Raji (cell line): ENCODE measurements around the gene ADORA1.

Source experiments
- POLR2A ChIP-seq: IDR thresholded peaks from 2 replicates; pipeline ENCODE4 v1.6.1; 2011; ENCODE audit warnings: low read depth, low read length, control low read depth; ENCODE audit not compliant: insufficient read depth

ADORA1 gene

DNA sequence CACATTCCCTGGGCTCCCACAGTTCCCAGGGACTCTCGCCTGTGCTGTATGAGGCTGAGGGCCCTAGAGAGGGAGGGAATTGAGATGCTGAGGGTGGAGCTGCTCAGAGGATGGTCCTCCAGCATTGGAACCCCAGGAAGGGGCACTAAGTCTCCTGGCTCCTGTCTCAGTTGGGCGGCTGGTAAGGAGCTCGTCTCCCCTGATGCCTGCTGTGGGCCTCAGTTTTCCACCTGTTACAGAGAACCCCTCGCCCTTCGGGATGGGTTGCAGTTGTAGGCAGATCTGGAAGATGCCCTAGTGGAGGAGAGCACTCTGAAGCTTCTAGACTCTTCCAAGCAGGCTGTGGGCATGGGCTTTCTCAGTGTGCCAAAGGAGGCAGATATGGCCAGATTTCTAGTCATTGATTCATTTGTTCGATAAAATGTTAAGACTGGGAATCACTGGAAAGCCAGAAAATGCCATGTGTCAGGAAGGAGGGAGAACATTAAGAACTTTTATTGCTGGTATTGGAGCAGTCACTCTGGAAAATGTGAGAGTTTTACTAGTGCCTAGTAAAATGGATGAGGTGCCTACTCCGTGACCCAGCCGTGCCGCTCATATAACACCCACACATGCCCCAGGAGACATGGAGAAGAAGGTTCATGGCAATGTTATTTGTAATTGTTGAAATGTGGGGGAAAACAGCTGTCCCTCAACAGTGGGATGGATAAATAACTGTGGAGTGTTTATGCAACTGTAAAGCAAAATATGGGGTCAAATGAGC, 48.9 kb downstream of the ADORA1 start:
- TF ChIP-seq POLR2A, result no peak

DNA sequence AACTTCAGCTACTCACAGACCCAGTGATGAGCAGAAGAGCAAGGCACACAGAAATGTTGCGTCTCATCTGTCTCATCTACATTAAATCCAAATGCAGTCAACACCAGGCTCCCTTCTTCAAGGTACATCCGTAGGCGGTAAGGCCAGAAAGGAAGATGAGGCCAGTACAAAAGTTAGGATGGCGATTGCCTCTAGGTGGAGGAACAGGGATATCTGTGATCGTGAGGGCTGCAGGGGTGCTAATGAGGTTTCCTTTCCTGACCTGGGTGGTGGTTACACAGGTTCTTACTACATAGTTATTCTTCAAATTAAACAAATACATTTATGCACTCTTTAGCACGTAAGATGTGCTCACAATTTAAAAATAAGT, 49.5 kb downstream of the ADORA1 start:
- TF ChIP-seq POLR2A, result no peak

DNA sequence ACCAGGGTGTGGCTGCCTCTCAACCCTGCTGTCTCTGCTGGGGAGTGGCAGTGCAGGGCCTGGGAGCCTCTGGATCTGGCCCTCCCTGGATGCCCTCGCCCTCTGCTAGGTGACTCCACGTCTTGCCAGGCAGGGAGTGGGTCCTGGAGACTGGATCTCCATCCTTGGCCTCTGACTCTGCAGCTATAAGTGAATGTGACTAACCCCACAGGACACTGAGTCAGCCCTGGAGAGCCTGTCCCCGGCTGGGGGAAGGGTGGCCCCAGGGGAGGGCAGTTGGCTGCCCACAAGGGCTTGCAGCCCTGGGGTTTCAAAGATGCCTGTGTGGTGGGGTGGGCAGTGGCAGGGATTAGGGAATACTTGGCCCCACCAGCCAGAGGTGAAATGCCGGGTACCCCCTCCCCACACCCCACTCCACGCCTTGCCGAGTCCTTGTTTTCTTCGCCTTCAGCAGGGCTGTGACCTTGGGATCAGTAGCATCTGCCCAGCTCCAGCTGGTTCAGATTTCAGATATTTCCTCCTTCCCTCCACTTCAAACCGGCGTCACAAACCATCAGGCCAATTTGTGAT, 50.0 kb downstream of the ADORA1 start:
- no peak for TF ChIP-seq POLR2A

DNA sequence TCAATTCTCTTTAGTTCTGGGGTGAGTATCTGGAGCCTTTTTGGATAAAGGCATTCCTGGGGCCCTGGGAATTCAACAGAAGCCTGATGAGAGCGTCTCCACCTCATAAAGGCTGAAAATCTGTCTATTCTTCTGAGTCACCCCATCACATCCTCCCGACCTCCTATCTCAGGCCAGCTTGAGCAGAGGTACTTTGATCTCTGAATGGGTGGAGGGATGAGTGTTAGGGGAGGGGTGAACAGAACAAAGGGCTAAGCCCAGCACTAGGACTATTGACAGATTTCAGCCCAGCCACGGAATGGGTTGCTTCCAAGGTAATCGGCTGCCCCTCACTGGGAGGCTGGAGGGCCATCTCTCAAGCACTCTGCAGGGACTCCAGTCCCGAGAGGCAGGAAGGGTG, 50.6 kb downstream of the ADORA1 start:
- TF ChIP-seq POLR2A, result no peak

DNA sequence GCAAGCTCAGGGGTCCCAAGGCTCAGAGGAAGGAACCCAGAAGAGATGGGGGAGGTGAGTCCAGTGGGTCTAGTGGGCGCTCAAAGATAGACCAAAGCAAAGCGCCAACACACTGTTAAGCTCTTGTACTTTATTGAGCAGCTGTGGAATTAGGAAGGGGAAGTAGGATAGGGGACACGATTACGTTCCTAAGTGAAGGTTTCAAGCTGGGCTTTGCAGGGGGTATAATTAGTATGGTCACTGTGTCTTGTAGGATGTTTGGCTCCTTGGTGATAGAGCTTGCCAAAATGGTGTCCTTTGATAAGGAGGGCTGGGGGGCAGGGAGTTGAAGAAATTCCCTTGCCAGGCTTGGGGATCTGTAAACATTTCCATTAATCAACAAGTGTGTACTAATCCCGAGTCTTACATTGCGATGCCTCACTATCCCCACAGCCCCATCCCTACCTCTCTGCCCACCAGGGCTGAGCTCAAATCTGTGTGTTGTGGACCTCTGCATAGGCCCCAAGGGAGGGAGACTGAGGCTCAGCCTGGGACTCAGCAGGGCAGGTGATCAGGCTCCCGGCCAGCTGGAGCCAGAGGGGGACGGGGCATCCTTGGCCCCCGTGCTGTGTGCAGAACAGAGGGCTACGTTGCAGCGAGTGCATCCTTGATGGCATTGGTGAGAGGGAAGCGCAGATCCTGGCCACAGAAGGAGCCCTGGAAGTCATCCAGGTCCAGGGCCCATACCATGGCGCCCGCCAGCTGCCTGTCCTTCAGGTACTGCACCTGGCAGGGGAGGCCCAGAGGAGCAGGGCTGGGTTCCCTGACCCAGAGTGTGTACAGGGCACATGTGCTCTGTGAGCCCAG, 51.5 kb downstream of the ADORA1 start:
- TF ChIP-seq POLR2A, result no peak

DNA sequence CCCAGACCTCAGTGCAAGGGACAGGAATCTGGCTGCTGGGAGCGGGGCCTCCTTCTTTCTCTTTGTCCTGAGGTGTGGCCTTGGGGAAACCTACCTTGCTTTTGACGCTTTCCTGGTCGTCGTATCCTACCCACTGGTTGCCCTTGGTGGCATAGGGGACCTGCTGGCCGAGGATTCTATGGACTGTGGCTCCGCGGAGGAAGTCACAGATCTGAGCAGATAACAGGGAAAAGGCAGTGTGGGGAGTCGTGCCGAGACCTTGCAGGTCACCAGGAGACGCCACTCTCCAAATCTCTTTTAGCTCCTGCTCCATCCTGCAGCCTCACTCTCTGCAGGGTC, 52.1 kb downstream of the ADORA1 start:
- TF ChIP-seq POLR2A, result no peak

DNA sequence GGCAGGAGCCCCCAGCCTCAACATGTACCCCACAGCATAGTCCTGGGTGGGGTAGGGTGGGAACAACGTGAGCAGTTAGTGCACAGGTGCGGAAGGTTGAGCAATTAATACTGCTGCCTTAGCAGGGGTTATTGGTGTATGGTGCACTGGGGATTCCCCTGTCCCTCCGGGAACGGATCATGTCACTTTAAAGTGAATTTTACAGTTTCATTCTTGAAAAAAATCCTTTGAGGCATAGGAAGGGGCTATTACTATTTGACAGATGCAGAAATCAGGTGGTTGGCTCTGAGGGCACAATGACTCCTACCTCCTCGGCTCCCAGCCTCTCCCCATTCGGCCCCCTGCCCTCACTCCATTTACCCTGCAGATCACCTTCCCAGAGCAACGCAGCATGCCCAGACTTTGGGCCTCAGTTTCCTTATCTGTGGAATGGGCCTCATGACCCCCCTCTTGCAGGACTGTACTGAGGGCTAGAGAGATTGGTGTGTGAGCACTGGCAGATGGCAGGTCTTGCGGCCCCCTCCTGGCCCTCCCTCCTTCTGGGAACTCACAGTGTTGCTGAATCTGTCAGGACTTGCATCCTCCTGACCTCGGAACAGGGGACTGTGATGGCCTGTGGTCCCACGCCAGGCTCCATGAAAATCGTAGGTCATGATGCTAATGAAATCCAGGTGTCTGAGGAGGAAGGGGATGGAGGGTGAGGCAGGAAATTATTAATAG, 53.2 kb downstream of the ADORA1 start:
- no peak for TF ChIP-seq POLR2A

DNA sequence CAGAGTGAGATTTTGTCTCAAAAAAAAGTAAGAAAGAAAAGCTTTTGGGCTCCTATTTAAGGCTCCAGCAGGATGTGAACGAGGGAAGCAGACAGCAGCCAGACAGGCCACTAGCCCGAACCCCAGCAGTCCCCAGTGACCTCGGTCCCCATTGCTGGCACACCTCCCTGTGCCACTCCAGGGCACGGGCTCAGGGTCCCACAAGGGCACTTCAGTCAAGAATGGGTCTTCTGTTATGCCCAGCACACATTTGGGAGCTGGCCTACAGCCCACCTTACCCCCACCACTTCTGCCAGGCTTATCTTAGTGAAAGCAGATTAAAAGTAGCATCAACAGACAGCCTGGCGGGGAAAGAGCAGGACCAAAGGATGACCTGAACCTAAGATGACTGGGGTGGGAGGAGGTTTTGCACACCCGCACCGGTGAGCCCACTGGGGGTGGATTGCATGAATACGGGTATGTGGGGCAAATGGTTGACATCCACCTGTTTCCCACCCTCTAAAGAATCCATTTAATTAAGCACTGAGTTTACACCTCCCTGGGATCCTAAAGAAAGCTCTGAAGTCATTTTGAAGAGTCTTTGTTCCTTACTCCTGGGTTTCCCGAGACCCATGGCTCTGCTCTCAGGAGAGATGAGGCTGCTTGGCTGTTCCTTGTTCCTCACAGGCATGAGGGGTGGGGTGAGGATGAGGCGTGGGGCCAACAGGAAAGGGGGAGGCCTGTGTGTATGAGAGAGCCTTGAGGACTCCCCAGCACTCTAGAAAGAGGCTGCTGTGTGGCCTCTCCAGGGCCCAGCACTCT, 54.3 kb downstream of the ADORA1 start:
- TF ChIP-seq POLR2A, result no peak

DNA sequence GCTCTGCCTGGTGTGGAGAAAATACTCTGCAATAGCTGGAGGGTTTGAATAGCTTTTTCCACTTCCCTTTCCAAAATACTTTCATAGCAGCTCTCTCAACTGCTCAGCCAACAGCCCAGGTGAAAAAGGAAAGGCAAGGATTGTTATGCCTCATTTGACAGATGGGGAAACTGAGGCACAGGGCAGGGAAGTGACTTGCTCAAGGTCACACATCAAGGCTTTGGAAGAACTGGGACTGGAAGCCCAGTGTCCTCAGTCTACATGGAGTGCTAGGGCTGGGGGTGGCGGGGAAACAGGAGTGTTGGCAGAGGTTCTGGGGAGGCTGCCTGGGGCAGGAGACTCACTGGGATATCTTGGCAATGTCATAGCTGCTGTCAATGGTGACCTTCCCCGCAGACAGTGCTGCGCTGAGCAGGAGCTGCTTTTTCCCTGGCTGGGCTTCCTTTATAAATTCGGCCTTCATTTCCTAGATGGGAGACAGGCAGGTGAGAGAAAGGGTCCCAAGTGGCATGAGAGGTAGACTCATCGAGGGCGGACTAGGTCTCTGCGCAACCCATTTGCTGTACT, 54.9 kb downstream of the ADORA1 start:
- no peak for TF ChIP-seq POLR2A

DNA sequence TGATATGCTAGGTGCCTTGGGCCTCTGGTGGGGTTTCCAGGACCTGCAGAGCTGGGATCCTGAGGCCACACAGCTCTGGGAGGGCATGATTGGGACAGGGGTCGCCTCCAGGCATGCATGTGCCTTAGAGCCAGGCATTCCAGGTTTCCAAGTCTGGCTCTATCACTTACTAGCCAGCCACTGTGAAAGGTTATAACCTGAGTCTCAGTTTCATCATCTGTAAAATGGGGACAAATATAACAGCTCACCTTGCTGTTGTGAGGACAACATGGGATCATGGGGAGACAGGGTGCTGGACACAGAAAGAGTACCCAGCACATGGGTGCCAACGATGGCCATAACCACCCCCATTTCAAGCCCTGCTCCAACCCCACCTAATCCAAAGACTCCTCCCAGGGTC, 56.3 kb downstream of the ADORA1 start:
- TF ChIP-seq POLR2A, result no peak

DNA sequence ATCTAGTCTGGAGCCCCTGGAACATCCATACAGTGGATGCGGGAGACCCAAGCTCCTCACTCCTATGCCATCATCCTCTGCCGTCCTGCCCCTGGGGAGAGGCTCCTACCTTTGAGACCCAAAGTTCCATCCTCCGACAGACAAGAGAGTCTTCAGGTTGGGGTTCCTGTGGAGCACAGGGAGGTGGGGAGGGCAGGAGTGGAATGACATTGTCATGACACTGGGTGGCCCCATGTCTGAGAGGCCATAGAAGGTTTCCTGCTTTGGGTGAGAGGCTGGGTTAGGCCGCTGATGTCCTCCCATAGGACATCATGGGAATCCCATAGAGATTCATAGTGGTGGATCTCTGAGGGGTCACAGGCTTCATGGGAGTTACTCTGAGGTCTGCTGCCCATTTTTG, 56.9 kb downstream of the ADORA1 start:
- TF ChIP-seq POLR2A, result no peak

DNA sequence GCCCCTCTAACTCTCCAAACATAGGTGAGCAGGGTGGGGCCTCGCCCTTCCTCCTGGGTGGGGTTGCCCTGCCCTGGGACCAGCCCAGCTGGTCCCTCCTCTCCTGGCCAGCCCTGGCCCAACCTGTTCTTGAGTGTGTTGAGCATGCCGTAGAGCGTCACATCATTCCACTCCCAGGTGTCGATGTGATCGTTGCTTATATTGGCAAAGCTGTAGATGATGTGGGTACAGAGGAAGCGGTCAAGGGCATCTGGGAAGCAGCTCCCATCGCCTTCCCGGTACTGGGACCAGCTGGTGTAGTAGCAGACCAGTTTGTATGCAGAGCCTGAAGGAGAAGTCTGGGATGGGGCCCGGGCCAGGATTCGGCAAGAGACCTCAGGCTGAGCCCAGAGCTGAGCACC, 57.5 kb downstream of the ADORA1 start:
- TF ChIP-seq POLR2A, result no peak

DNA sequence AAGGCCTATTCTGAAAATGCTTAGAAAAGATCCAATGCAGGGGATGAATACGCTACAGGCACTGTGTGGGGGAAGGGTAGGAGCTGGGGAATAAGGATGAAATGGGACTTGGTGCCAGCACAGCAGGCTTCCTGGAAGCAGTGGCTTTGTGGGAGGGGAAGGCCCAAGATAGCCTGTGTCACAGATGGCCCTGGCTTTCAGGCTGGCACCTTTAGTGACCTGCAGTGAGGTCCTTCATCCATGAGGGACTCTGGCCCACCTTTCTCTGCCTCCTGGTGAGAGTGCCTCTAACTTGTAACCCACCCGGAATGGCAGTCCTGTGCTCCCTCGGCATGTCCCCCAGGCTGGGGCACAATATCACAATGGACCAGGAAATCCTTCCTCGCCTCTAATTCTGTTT, 58.1 kb downstream of the ADORA1 start:
- TF ChIP-seq POLR2A, result no peak

DNA sequence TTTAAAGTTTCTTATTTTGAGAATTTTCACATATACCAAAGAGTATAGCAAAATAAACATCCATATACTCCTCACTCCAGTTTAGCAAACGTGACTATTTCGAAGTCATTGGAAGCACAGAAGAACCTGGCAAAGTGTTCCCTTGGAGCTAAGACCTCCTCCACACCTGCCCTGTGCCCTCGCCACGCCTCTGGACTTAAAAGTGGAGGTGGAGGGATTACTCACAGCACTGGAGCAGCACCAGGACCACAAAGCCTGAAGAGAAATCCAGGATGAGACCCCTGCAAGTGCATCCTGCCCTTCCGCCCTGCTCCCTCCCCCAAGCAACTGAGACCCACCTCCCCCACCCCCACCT, 58.5 kb downstream of the ADORA1 start:
- TF ChIP-seq POLR2A, result no peak
